Measurements from ENCODE around the gene ANAPC16.
"Not testable (repeated sequence)": the region's sequence is repeated elsewhere in the genome, so short reads cannot be mapped to it uniquely, and the experiment has no call there.

ANAPC16 gene

DNA sequence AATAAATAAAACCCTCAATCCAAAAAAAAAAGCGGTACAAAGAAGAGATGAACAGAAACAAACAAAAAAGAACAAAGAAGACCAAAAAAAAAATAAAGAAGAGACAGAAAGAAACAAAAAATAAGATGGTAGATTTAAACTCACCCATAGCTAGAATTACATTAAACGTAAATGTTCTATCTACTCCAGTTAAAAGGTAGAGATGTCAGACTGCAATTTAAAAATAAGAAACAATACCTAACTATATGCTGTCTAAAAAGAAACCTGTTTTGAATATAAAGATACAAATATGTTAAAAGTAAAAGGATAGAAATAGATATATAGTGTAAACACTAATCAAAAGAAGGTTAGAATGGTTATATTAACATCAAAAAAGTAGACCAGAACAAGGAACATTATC, 31.7 kb upstream of the ANAPC16 start:
- no peak for DNase-seq (ENCODE audit: low read depth)
- H3K4me3 ChIP-seq (ENCODE audit: low read length), result no peak overlapping the region
- H3K4me1 ChIP-seq (ENCODE audit: control insufficient read depth, insufficient read depth, low read length), result peaks cover 12% of the 10 kb centered on the region
- H3K36me3 ChIP-seq (ENCODE audit: control insufficient read depth, insufficient read depth, low read length, severe bottlenecking), result peaks cover 18% of the 10 kb centered on the region
- no peak overlapping the region for H3K9ac ChIP-seq (ENCODE audit: low read length)
- H3K9me3 ChIP-seq (ENCODE audit: control insufficient read depth, low read length), result peaks cover 5% of the 10 kb centered on the region
- H3K27me3 ChIP-seq (replicated peaks; ENCODE audit: control insufficient read depth, insufficient read depth, low read length), result no peaks in the 10 kb centered on the region

DNA sequence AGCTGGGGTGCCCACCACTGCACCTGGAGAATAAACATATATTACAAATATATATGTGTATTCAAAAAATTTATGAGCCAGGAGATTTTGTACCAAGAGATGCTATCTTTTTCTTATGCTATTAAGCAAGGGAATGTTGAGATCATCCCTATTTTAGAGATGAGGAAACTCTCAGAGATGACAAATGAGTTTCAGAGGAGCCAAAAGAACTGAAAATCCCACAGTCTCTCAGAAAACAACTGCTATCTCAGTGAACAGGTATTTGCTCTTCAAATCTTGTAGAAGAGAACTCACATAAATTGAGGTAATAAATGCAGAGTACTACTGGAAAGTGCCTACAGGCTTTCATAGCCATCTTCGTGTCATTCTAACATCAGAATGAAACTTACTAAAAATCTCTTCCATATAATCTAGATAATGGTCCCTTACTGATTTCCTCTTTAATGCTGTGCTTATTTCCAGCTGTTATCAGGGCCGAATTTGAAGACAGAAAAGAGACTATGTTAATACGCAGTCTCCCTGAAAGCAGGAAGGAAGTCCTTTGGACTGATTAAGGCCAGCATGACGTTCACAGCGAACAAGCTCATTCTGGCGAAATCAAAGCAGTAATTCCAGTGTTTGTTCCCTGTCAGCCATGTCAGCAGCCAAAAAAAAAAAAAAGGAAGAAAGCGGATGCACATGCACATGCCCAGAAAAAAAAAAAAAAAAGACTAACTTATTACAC, 29.4 kb upstream of the ANAPC16 start:
- H3K36me3 ChIP-seq (ENCODE audit: control insufficient read depth, insufficient read depth, low read length, severe bottlenecking), result peaks cover 19% of the 10 kb centered on the region
- H3K27me3 ChIP-seq (replicated peaks; ENCODE audit: control insufficient read depth, insufficient read depth, low read length), result no peaks in the 10 kb centered on the region
- peak overlapping the region; percentile 76 for H3K4me3 ChIP-seq (ENCODE audit: low read length)
- peak; percentile 42 for DNase-seq (ENCODE audit: low read depth)
- peaks cover 12% of the 10 kb centered on the region for H3K4me1 ChIP-seq (ENCODE audit: control insufficient read depth, insufficient read depth, low read length)
- H3K9ac ChIP-seq (ENCODE audit: low read length), result peak overlapping the region; percentile 86
- peaks cover 5% of the 10 kb centered on the region for H3K9me3 ChIP-seq (ENCODE audit: control insufficient read depth, low read length)

DNA sequence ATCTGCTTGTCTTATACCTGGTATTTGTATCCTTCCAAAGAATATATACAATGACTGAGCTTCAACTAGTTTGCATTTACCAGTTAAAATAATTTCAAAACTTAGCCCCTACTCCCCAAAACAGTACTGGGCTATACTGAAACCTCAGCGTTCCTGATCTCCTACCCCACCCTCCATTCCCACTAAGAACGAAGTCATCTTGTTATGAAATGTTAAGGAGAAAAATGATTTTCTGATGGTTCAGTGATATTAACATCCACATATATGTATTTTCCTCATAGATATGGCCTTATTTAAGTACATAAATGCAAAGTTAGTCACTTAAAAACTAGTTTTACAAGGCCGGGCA, 28.9 kb upstream of the ANAPC16 start:
- no peak for DNase-seq (ENCODE audit: low read depth)
- H3K4me3 ChIP-seq (ENCODE audit: low read length), result peak overlapping the region; percentile 76
- H3K9me3 ChIP-seq (ENCODE audit: control insufficient read depth, low read length), result peaks cover 5% of the 10 kb centered on the region
- no peaks in the 10 kb centered on the region for H3K27me3 ChIP-seq (replicated peaks; ENCODE audit: control insufficient read depth, insufficient read depth, low read length)
- peaks cover 19% of the 10 kb centered on the region for H3K36me3 ChIP-seq (ENCODE audit: control insufficient read depth, insufficient read depth, low read length, severe bottlenecking)
- peak overlapping the region; percentile 86 for H3K9ac ChIP-seq (ENCODE audit: low read length)
- H3K4me1 ChIP-seq (ENCODE audit: control insufficient read depth, insufficient read depth, low read length), result peaks cover 12% of the 10 kb centered on the region

DNA sequence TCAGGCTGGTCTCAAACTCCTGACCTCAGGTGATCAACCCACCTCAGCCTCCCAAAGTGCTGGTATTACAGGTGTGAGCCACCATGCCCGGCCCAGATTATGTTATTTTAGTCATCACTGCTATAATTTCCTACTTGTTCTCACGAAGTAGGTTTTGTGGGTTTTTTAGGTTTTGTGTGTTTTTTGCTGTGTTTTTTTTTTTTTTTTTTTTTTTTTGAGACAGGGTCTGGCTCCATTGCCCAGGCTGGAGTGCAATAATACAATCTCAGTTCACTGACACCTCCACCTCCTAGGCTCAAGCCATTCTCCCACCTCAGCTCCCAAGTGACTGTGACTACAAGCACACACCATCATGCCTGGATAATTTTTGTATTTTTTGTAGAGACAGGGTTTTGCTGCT, 20.9 kb upstream of the ANAPC16 start:
- peaks cover 4% of the 10 kb centered on the region for H3K4me1 ChIP-seq (ENCODE audit: control insufficient read depth, insufficient read depth, low read length)
- no peak overlapping the region for H3K9ac ChIP-seq (ENCODE audit: low read length)
- H3K4me3 ChIP-seq (ENCODE audit: low read length), result no peak overlapping the region
- DNase-seq (ENCODE audit: low read depth), result no peak
- no peaks in the 10 kb centered on the region for H3K9me3 ChIP-seq (ENCODE audit: control insufficient read depth, low read length)
- H3K27me3 ChIP-seq (replicated peaks; ENCODE audit: control insufficient read depth, insufficient read depth, low read length), result no peaks in the 10 kb centered on the region
- H3K36me3 ChIP-seq (ENCODE audit: control insufficient read depth, insufficient read depth, low read length, severe bottlenecking), result peaks cover 52% of the 10 kb centered on the region

DNA sequence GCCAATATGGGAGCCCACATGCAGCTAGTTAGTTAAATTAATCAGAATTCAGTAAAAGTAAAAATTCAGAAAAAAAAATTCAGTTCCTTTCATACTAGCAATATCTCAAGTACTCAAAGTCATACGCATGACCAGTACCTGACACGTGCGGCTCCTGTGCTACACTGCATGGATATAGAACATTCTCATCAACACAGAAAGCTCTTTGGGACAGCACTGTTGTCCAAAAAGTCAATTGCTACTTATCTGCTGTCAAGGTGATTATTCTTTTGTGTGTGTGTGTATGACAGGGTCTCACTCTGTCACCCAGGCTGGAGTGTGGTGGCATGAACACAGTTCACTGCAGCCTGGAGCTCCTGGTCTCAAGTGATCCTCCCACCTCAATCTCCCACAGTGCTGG, 14.9 kb upstream of the ANAPC16 start:
- Histone ChIP-seq H3K36me3 (ENCODE audit: control insufficient read depth, insufficient read depth, low read length, severe bottlenecking) (peaks cover 56% of the 10 kb centered on the region), H3K27me3 (replicated peaks; ENCODE audit: control insufficient read depth, insufficient read depth, low read length) (no peaks in the 10 kb centered on the region), H3K9ac (ENCODE audit: low read length) (no peak overlapping the region), H3K4me3 (ENCODE audit: low read length) (no peak overlapping the region), H3K9me3 (ENCODE audit: control insufficient read depth, low read length) (no peaks in the 10 kb centered on the region), H3K4me1 (ENCODE audit: control insufficient read depth, insufficient read depth, low read length) (peaks cover 4% of the 10 kb centered on the region)
- DNase-seq (ENCODE audit: low read depth), result no peak

DNA sequence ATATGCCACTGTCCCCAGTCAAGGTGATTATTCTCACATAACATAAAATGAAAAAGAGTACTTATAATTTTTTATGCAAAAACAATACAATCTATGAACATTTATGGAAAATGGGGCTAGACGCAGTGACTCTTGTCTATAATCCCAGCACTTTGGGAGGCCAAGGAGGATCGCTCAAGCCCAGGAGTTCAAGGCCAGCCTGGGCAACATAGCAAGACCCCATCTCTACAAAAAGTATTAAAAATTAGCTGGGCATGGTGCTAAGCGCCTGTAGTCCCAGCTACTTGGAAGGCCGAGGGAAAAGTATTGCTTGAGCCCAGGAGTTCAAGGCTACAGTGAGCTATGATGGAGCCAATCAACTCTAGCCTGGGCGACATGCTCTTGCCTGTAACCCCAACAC, 14.5 kb upstream of the ANAPC16 start:
- DNase-seq (ENCODE audit: low read depth), result no peak
- Histone ChIP-seq H3K36me3 (ENCODE audit: control insufficient read depth, insufficient read depth, low read length, severe bottlenecking) (peaks cover 55% of the 10 kb centered on the region), H3K4me1 (ENCODE audit: control insufficient read depth, insufficient read depth, low read length) (peaks cover 4% of the 10 kb centered on the region), H3K9ac (ENCODE audit: low read length) (no peak overlapping the region), H3K27me3 (replicated peaks; ENCODE audit: control insufficient read depth, insufficient read depth, low read length) (no peaks in the 10 kb centered on the region), H3K9me3 (ENCODE audit: control insufficient read depth, low read length) (no peaks in the 10 kb centered on the region), H3K4me3 (ENCODE audit: low read length) (no peak overlapping the region)

DNA sequence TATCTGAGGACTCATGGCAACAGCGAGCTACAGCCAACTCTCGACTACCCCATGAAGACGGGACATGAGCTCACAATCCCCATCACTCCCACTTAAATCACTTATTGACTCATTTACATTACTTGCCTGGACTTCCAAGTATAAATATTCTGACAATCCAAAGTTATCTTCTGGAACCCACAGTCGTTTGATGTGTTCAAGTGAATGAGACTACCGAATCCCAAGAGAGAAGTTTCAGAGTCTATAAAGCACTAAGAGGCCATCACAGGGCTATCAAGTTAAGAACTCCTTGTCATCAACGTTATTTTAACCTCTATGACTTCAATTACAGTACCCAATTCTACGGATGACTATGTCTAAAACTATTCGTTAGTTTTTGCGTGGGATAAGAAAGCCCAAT, 11.5 kb upstream of the ANAPC16 start:
- no peak for DNase-seq (ENCODE audit: low read depth)
- Histone ChIP-seq H3K4me1 (ENCODE audit: control insufficient read depth, insufficient read depth, low read length) (no peaks in the 10 kb centered on the region), H3K4me3 (ENCODE audit: low read length) (no peak overlapping the region), H3K27me3 (replicated peaks; ENCODE audit: control insufficient read depth, insufficient read depth, low read length) (no peaks in the 10 kb centered on the region), H3K36me3 (ENCODE audit: control insufficient read depth, insufficient read depth, low read length, severe bottlenecking) (peaks cover 72% of the 10 kb centered on the region), H3K9ac (ENCODE audit: low read length) (no peak overlapping the region), H3K9me3 (ENCODE audit: control insufficient read depth, low read length) (no peaks in the 10 kb centered on the region)

DNA sequence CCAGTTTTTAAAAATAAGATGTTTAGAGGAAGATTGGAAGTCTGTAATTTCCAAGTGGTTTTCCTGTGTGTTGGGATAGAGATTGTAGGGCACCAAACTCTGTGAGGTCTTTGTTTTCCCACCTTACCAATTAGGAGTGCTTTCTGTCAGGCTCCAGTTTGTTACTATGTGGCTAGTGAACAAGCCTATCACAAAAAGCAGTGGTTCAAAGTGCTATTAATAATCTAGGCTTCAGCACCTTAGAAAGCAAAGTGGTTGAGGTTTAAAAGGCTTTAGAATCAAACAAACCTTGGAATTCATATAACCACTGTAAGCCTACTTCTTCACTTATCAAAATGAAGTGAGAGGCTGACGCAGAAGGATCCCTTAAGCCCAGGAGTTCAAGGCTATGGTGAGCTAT, 11.1 kb upstream of the ANAPC16 start:
- no peak for DNase-seq (ENCODE audit: low read depth)
- no peaks in the 10 kb centered on the region for H3K27me3 ChIP-seq (replicated peaks; ENCODE audit: control insufficient read depth, insufficient read depth, low read length)
- no peak overlapping the region for H3K9ac ChIP-seq (ENCODE audit: low read length)
- H3K9me3 ChIP-seq (ENCODE audit: control insufficient read depth, low read length), result no peaks in the 10 kb centered on the region
- no peaks in the 10 kb centered on the region for H3K4me1 ChIP-seq (ENCODE audit: control insufficient read depth, insufficient read depth, low read length)
- H3K4me3 ChIP-seq (ENCODE audit: low read length), result no peak overlapping the region
- peaks cover 70% of the 10 kb centered on the region for H3K36me3 ChIP-seq (ENCODE audit: control insufficient read depth, insufficient read depth, low read length, severe bottlenecking)

DNA sequence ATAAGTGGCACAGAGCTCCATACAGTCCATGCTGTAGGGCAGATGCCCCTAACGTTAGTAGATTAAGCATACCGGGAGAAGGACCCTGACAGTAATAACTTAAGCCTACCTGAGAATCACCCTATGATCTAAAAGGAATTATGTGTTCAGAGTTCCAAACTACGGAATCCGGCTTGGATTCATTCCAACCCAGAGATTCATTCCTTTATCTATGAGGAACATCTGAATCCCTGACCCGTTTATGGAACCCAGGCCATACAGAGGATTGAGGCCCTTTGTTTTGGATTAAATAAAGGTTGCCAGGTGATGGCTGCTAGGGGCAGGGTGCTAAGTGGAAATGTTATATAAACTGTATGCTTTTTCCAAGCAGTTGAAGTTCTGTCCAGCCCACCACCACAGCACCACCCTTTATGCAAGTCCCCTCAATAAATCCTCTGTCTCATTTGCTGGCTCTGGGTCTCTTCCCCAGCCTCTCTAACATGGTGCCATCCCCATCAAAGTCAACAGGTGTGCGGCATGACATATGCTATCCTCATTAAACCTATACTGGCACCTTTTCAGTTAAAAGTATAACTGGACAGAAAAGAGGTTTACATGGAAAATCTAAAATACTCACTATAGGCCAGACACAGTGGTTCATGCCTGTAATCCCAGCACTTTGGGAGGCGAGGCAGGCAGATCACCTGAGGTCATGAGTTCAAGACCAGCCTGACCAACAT, 9.1 kb upstream of the ANAPC16 start:
- Histone ChIP-seq H3K9ac (ENCODE audit: low read length) (no peak overlapping the region), H3K36me3 (ENCODE audit: control insufficient read depth, insufficient read depth, low read length, severe bottlenecking) (peaks cover 69% of the 10 kb centered on the region)
- DNase-seq (ENCODE audit: low read depth), result no peak

DNA sequence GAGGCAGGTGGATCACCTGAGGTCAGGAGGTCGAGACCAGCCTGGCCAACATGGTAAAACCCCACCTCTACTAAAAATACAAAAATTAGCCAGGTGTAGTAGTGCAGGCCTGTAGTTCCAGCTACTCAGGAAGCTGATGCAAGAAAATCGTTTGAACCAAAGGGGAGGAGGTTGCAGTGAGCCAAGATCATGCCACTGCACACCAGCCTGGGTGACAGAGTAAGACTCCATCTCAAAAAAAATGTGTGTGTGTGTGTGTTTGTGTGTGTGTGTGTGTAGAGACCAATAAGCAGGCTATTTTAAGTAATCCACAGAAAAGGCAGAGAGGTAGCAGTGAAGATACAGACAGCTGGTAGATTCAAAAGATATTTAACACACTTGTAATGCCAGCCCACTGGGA, 7.3 kb upstream of the ANAPC16 start:
- H3K9ac ChIP-seq (ENCODE audit: low read length); H3K27me3 ChIP-seq (replicated peaks; ENCODE audit: control insufficient read depth, insufficient read depth, low read length); H3K4me3 ChIP-seq (ENCODE audit: low read length); H3K4me1 ChIP-seq (ENCODE audit: control insufficient read depth, insufficient read depth, low read length); H3K9me3 ChIP-seq (ENCODE audit: control insufficient read depth, low read length); DNase-seq (ENCODE audit: low read depth): not testable (repeated sequence)
- peaks cover 54% of the 10 kb centered on the region for H3K36me3 ChIP-seq (ENCODE audit: control insufficient read depth, insufficient read depth, low read length, severe bottlenecking)

More for the DNA sequence above, 9.1 kb upstream of the ANAPC16 start:
- H3K27me3 ChIP-seq (replicated peaks; ENCODE audit: control insufficient read depth, insufficient read depth, low read length), result no peaks in the 10 kb centered on the region
- H3K9me3 ChIP-seq (ENCODE audit: control insufficient read depth, low read length), result no peaks in the 10 kb centered on the region
- H3K4me1 ChIP-seq (ENCODE audit: control insufficient read depth, insufficient read depth, low read length), result no peaks in the 10 kb centered on the region
- no peak overlapping the region for H3K4me3 ChIP-seq (ENCODE audit: low read length)

DNA sequence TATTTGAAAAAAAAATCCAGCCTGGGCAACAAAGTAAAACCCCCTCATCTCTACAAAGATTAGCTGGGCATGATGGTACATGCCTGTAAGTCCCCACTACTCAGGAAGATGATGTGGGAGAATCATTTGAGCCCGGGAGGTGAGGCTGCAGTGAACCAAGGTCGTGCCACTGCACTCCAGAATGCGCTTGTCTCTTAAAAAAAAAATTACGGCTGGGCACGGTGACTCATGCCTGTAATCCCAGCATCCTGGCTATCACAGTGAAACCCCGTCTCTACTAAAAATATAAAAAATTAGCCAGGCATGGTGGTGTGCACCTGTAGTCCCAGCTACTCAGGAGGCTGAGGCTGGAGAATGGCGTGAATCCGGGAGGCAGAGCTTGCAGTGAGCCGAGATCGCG, 4.4 kb upstream of the ANAPC16 start:
- H3K4me3 ChIP-seq (ENCODE audit: low read length); H3K9ac ChIP-seq (ENCODE audit: low read length); H3K9me3 ChIP-seq (ENCODE audit: control insufficient read depth, low read length); H3K27me3 ChIP-seq (replicated peaks; ENCODE audit: control insufficient read depth, insufficient read depth, low read length); DNase-seq (ENCODE audit: low read depth): not testable (repeated sequence)
- peaks cover 39% of the 10 kb centered on the region for H3K36me3 ChIP-seq (ENCODE audit: control insufficient read depth, insufficient read depth, low read length, severe bottlenecking)
- peaks cover 16% of the 10 kb centered on the region for H3K4me1 ChIP-seq (ENCODE audit: control insufficient read depth, insufficient read depth, low read length)
